Ovary (tissue), 9 donors: ENCODE results near the gene SORCS2. TPM values are rescaled to one million over a fixed set of nuclear protein-coding genes. Genes with fewer than 3 reads are reported as not detected.

Experiments
- DNase-seq, 5 donors: peaks; one replicate each; pipeline ENCODE4 v3.0.0-alpha.2; 2019 to 2020
- H3K27ac ChIP-seq, 2 donors: fragments of 200-600 bp; one replicate each; pipeline versions ENCODE4 v1.5.1 to v1.8.0; 2019 to 2022
- H3K27me3 ChIP-seq: fragments of 200-600 bp; one replicate; pipeline ENCODE4 v1.8.0; 2022
- H3K36me3 ChIP-seq: fragments of 200-600 bp; sonication (generic); one replicate; pipeline ENCODE4 v1.5.1; 2019
- H3K4me1 ChIP-seq: one replicate; pipeline ENCODE4 v1.8.1; 2013; ENCODE audit warnings: mild to moderate bottlenecking, moderate library complexity; ENCODE audit not compliant: insufficient read depth
- H3K4me3 ChIP-seq: fragments of 200-600 bp; sonication (generic); one replicate; pipeline ENCODE4 v1.5.1; 2017
- H3K9me3 ChIP-seq, 2 donors: fragments of 200-600 bp in 1 of 2; sonication (generic) in 1 of 2; one replicate each; pipeline versions ENCODE4 v1.5.1 to v1.8.1; 2013 to 2019; ENCODE audit warnings: mild to moderate bottlenecking in 1 of 2, moderate library complexity in 1 of 2
- EP300 ChIP-seq: sonication (generic); formaldehyde crosslinking; IDR thresholded peaks from one replicate; pipeline ENCODE4 v1.6.1; 2017; ENCODE audit warnings: antibody characterized with exemption
- POLR2A ChIP-seq: fragments of 450-650 bp; IDR thresholded peaks from one replicate; pipeline ENCODE4 v1.6.1; 2017; ENCODE audit warnings: antibody characterized with exemption, mild to moderate bottlenecking, moderate library complexity
- WGBS, 3 donors: extraction: QIAGEN DNeasy Blood & Tissue Kit in 1 of 3; methylation state at CpG; one replicate each; pipeline versions ENCODE4 v1.1.5 to v1.1.7; 2013 to 2017; 5-methylcytosine and 5-hydroxymethylcytosine counted together
- intact Hi-C, 4 donors: fragments of 100-400 bp; cut with DNase I; formaldehyde crosslinking; loops; one replicate each; pipeline versions ENCODE4 v1.11.0 to v1.15.1; 2022 to 2023
- polyA plus RNA-seq, 2 donors: library from polyadenylated mRNA; stranded (reverse); fragments of 200-250 nt in 1 of 2; fragments of 350-450 nt in 1 of 2; fragmentation: Illumina TruSeq in 1 of 2; extraction: RNeasy Lipid Tissue Mini Kit (QIAGEN cat#74804) in 1 of 2; gene quantifications; one replicate each; pipeline ENCODE4 v1.2.3, GENCODE V29; 2013 to 2014
- total RNA-seq, 7 donors: library from RNA; depleted of rRNA in 2 of 7; stranded (reverse); fragments of >200 nt in 2 of 7; fragmentation: NEBNext Ultra II Directional in 3 of 7; extraction: Animal tissue kit (Norgen Biotek cat#: 25700) in 3 of 7; gene quantifications; one replicate each; pipeline versions ENCODE4 v1.1.0 to v1.2.4, GENCODE V29; 2016 to 2023
- TF ChIP-seq, protein P1 (sequence below), 3 donors: fragments of 450-650 bp in 2 of 3; fragments of 200-600 bp in 1 of 3; IDR thresholded peaks; one replicate each; pipeline versions ENCODE4 v1.5.1 to v1.8.0; 2016 to 2022; ENCODE audit warnings: antibody characterized with exemption in 3 of 3, mild to moderate bottlenecking in 1 of 3
- donor health status: DM: no; HTN: no; CAD: no; lungs with moderate emphysema.
- donor health status: DM: no; HTN: no; CAD: no.
- donor health status: Bipolar disorder and iron deficiency.
- donor health status: DM: yes; HTN: yes; CAD: no.
- donor health status: DM: no; HTN: no; CAD: no.
- donor health status: DM: yes; HTN: yes; CAD: no.

SORCS2 gene
- total and polyA plus RNA-seq, 9 donors: 0.60 to 23.9 (median 7.1) TPM

- Histone ChIP-seq H3K27ac (no peak overlapping the region), H3K4me1 (peaks cover 32% of the 10 kb centered on the region), H3K27me3 (no peaks in the 10 kb centered on the region), H3K36me3 (no peaks in the 10 kb centered on the region), H3K4me3 (no peak overlapping the region), H3K9me3 (no peaks in the 10 kb centered on the region)
- TF ChIP-seq, protein P1, sequence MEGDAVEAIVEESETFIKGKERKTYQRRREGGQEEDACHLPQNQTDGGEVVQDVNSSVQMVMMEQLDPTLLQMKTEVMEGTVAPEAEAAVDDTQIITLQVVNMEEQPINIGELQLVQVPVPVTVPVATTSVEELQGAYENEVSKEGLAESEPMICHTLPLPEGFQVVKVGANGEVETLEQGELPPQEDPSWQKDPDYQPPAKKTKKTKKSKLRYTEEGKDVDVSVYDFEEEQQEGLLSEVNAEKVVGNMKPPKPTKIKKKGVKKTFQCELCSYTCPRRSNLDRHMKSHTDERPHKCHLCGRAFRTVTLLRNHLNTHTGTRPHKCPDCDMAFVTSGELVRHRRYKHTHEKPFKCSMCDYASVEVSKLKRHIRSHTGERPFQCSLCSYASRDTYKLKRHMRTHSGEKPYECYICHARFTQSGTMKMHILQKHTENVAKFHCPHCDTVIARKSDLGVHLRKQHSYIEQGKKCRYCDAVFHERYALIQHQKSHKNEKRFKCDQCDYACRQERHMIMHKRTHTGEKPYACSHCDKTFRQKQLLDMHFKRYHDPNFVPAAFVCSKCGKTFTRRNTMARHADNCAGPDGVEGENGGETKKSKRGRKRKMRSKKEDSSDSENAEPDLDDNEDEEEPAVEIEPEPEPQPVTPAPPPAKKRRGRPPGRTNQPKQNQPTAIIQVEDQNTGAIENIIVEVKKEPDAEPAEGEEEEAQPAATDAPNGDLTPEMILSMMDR (IDR thresholded peaks at IDR 0.05): no peak
- TF ChIP-seq POLR2A (no peak), EP300 (no peak)
- DNase-seq: peak in 4 of 5 donors; percentile 5 to 21 (median 14)
- intact Hi-C loops: no loop called here
- WGBS, 3 donors: 94 to 96% (median 95%) methylated on average over 18 of the region's 18 CpGs
Measured at GRCh38 chr4:7158081-7158750, 34.1 kb upstream of the SORCS2 start.

GRCh38 chr4:7158991-7159390 is 33.3 kb upstream of the SORCS2 start:
- peak in 3 of 5 donors; percentile 8 to 29 (median 16) for DNase-seq
- H3K27ac ChIP-seq: no peak overlapping the region
- intact Hi-C loops: no loop called here
- WGBS, 3 donors: 91 to 94% (median 92%) methylated on average over 10 of the region's 10 CpGs
- no peak for TF ChIP-seq POLR2A
- TF ChIP-seq, protein P1 (IDR thresholded peaks at IDR 0.05): no peak
- TF ChIP-seq EP300: no peak
- peaks cover 32% of the 10 kb centered on the region for H3K4me1 ChIP-seq
- no peaks in the 10 kb centered on the region for H3K36me3 ChIP-seq
- H3K27me3 ChIP-seq: no peaks in the 10 kb centered on the region
- no peaks in the 10 kb centered on the region for H3K9me3 ChIP-seq
- H3K4me3 ChIP-seq: no peak overlapping the region

DNA sequence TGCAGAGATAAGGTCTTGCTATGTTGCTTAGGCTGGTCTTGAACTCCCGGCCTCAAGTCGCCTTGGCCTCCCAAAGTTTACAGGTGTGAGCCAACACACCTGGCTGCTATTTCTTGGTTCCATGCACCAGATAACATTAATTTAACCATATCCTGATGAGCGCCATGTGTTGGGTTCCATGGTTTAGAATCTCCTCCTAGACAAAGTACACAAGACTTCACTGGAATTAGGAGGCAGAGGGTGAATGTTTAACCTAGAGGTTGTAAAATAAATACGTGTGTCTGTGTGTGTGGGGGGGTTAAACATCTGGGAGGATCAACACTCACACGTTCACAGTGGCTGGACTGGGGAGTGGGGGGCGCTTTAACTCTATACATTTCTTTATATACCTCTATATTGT is 32.4 kb upstream of the SORCS2 start:
- Histone ChIP-seq H3K36me3 (no peaks in the 10 kb centered on the region), H3K4me1 (peaks cover 32% of the 10 kb centered on the region), H3K4me3 (no peak overlapping the region), H3K9me3 (no peaks in the 10 kb centered on the region), H3K27me3 (no peaks in the 10 kb centered on the region), H3K27ac (no peak overlapping the region)
- TF ChIP-seq, protein P1 (IDR thresholded peaks at IDR 0.05): no peak
- TF ChIP-seq EP300: no peak
- TF ChIP-seq POLR2A: no peak
- 63 to 79% (median 64%) methylated on average over 6 of the region's 6 CpGs for WGBS, 3 donors
- peak in 1 of 5 donors; percentile 6 for DNase-seq
- intact Hi-C loops: no loop called here

GRCh38 chr4:7160439-7160838 is 31.9 kb upstream of the SORCS2 start:
- H3K4me3 ChIP-seq: no peak overlapping the region
- no peak overlapping the region for H3K27ac ChIP-seq
- TF ChIP-seq EP300: no peak
- TF ChIP-seq POLR2A: no peak
- TF ChIP-seq, protein P1 (IDR thresholded peaks at IDR 0.05): no peak
- DNase-seq: peak in 1 of 5 donors; percentile 16
- WGBS, 3 donors: 68 to 80% (median 77%) methylated on average over 11 of the region's 11 CpGs
- no peaks in the 10 kb centered on the region for H3K9me3 ChIP-seq
- peaks cover 32% of the 10 kb centered on the region for H3K4me1 ChIP-seq
- intact Hi-C loops: no loop called here
- H3K36me3 ChIP-seq: no peaks in the 10 kb centered on the region
- H3K27me3 ChIP-seq: no peaks in the 10 kb centered on the region
